Measurements from ENCODE around the gene FAT1. TPM values are rescaled to one million over a fixed set of nuclear protein-coding genes. Genes with fewer than 3 reads are reported as not detected.

Gene FAT1
- polyA plus RNA-seq, 1 donor from 2014 or later: 19.8 TPM

DNA sequence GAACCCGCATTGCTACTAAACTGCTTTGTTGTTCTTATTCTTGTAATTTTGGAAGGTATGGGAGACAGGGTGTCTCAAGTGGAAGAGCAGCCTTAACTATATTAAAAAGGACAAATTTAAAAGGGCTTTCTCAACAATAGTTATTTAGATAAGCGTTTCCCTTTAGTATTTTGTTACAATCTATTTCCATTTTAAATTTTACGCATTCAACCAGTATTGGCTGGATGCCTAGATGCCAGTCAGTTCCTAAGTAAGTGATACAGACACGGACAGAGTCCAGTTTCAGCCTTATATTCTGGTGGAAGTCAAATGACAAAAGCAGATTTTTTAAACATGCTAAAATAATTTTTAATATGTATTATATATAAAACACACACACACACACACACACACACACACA, 28.3 kb downstream of the FAT1 start:
- no peak overlapping the region for H3K4me2 ChIP-seq (ENCODE audit: low read length)
- H3K79me2 ChIP-seq (replicated peaks; ENCODE audit: insufficient read depth, low read length): peaks cover 50% of the 10 kb centered on the region
- H4K20me1 ChIP-seq (ENCODE audit: insufficient read depth): no peaks in the 10 kb centered on the region

GRCh38 chr4:186693894-186694293, 29.8 kb downstream of the FAT1 start:
- H3K9me3 ChIP-seq (ENCODE audit: low read length): no peaks in the 10 kb centered on the region
- no peaks in the 10 kb centered on the region for H3K36me3 ChIP-seq (ENCODE audit: insufficient read depth, low read length)
- no peaks in the 10 kb centered on the region for H3F3A ChIP-seq (ENCODE audit: insufficient read depth, low read length, poor library complexity, severe bottlenecking)
- no peak overlapping the region for H3K4me2 ChIP-seq (ENCODE audit: low read length)
- H3K79me2 ChIP-seq (replicated peaks; ENCODE audit: insufficient read depth, low read length): peaks cover 35% of the 10 kb centered on the region
- no peaks in the 10 kb centered on the region for H4K20me1 ChIP-seq (ENCODE audit: insufficient read depth)
- no peak overlapping the region for H3K4me3 ChIP-seq (ENCODE audit: low read length)
- no peak overlapping the region for H3K9ac ChIP-seq (ENCODE audit: low read length)
- no peak overlapping the region for H3K27ac ChIP-seq (ENCODE audit: low read length)
- H2AFZ ChIP-seq (ENCODE audit: low read depth, low read length): no peak overlapping the region
- H3K9me2 ChIP-seq (ENCODE audit: insufficient read depth, low read length): no peaks in the 10 kb centered on the region
- H3K27me3 ChIP-seq (ENCODE audit: insufficient read depth, low read depth, low read length): no peaks in the 10 kb centered on the region
- TF ChIP-seq EZH2 (IDR thresholded peaks at IDR 0.05; ENCODE audit: borderline replicate concordance, insufficient read depth, low read length, poor library complexity, severe bottlenecking) (no peak), TAF1 (IDR thresholded peaks at IDR 0.05; ENCODE audit: low read depth) (no peak)

More for the DNA sequence above, 28.3 kb downstream of the FAT1 start:
- H2AFZ ChIP-seq (ENCODE audit: low read depth, low read length): no peak overlapping the region
- H3K4me3 ChIP-seq (ENCODE audit: low read length): no peak overlapping the region
- no peak for TF ChIP-seq SMC3 (conservative IDR thresholded peaks at IDR 0.05; ENCODE audit: poor library complexity)
- no peak for TF ChIP-seq EP300 (conservative IDR thresholded peaks at IDR 0.05; ENCODE audit: poor library complexity, severe bottlenecking)
- no peak for TF ChIP-seq EZH2 (IDR thresholded peaks at IDR 0.05; ENCODE audit: borderline replicate concordance, insufficient read depth, low read length, poor library complexity, severe bottlenecking)
- TF ChIP-seq TAF1 (IDR thresholded peaks at IDR 0.05; ENCODE audit: low read depth): no peak
- no peak for TF ChIP-seq RAD21 (conservative IDR thresholded peaks at IDR 0.05)
- no peak for TF ChIP-seq MXI1 (conservative IDR thresholded peaks at IDR 0.05; ENCODE audit: poor library complexity, severe bottlenecking)
- TF ChIP-seq REST (IDR thresholded peaks at IDR 0.05; ENCODE audit: borderline replicate concordance): no peak
- TF ChIP-seq, protein P1, sequence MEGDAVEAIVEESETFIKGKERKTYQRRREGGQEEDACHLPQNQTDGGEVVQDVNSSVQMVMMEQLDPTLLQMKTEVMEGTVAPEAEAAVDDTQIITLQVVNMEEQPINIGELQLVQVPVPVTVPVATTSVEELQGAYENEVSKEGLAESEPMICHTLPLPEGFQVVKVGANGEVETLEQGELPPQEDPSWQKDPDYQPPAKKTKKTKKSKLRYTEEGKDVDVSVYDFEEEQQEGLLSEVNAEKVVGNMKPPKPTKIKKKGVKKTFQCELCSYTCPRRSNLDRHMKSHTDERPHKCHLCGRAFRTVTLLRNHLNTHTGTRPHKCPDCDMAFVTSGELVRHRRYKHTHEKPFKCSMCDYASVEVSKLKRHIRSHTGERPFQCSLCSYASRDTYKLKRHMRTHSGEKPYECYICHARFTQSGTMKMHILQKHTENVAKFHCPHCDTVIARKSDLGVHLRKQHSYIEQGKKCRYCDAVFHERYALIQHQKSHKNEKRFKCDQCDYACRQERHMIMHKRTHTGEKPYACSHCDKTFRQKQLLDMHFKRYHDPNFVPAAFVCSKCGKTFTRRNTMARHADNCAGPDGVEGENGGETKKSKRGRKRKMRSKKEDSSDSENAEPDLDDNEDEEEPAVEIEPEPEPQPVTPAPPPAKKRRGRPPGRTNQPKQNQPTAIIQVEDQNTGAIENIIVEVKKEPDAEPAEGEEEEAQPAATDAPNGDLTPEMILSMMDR (IDR thresholded peaks at IDR 0.05; ENCODE audit: poor library complexity, severe bottlenecking): no peak
- TF ChIP-seq POLR2AphosphoS5 (IDR thresholded peaks at IDR 0.05): no peak
- no peaks in the 10 kb centered on the region for H3F3A ChIP-seq (ENCODE audit: insufficient read depth, low read length, poor library complexity, severe bottlenecking)
- no peaks in the 10 kb centered on the region for H3K36me3 ChIP-seq (ENCODE audit: insufficient read depth, low read length)
- H3K9ac ChIP-seq (ENCODE audit: low read length): no peak overlapping the region
- H3K9me2 ChIP-seq (ENCODE audit: insufficient read depth, low read length): no peaks in the 10 kb centered on the region
- no peaks in the 10 kb centered on the region for H3K9me3 ChIP-seq (ENCODE audit: low read length)
- no peaks in the 10 kb centered on the region for H3K27me3 ChIP-seq (ENCODE audit: insufficient read depth, low read depth, low read length)
- no peak overlapping the region for H3K27ac ChIP-seq (ENCODE audit: low read length)

Measured in neural cell (in vitro differentiated cells).